NB4 (cell line): ENCODE data around the gene NEMP1.
A peak's percentile ranks its signal among the peaks of the same experiment; 100 is the strongest.

Experiments
- MYC ChIP-seq: IDR thresholded peaks from 2 replicates; pipeline ENCODE4 v1.6.1; 2011; ENCODE audit warnings: low read depth, low read length
- POLR2A ChIP-seq: IDR thresholded peaks from 2 replicates; pipeline ENCODE4 v1.6.1; 2011; ENCODE audit warnings: mild to moderate bottlenecking; ENCODE audit not compliant: insufficient read length; ENCODE audit errors: extremely low read depth
- TF ChIP-seq, protein P1 (sequence below): IDR thresholded peaks from one replicate; pipeline ENCODE4 v1.5.1; 2012; ENCODE audit warnings: low read depth, low read length
- TF ChIP-seq, protein P2 (sequence below): IDR thresholded peaks from 2 replicates; pipeline ENCODE4 v1.6.1; 2011; ENCODE audit warnings: low read depth, low read length

DNA sequence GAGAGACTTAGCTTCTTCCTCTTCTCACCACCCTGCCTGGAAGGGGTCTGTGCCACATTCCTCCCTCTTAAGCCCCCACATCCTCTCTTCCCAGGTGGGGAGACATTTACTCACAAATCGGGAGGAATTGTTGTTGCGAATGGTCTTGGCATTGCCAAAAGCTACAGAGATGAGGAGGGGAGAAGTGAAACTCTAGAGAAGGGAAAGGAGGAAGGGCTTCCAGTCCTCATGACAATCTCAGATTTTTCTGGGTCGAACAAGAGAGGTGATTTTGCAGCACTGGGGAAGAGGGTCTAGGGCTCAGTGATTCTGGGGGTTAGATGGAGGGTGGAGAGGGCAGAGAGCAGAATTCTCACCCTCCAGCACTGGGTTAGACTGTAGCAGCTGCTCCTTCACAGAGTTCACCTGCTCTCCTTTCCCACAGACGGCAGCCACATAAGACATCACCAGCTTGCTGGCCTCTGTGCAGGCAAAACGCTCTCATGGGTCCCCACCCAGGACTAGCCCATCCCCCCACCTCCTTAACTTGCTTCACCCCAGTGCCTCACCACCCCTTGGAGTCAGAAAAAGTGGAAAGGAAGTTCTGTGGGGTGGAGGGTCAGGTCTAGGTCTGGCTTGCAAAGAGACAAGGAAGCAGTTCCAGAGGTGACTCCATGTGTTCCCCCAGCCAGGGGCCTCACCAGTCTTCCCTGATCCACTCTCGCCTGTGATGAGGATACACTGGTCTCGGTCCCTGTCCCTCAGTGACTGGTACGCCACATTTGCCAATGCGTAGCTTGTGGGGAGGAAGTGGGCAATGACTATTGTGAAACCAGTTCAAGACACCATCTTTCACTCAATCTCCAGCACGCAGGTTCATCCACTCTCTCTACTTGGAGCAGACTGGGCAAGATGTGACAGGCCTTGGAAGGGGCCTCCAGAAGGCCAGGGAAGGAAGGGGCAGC, 31.4 kb downstream of the NEMP1 start:
- TF ChIP-seq, protein P1, sequence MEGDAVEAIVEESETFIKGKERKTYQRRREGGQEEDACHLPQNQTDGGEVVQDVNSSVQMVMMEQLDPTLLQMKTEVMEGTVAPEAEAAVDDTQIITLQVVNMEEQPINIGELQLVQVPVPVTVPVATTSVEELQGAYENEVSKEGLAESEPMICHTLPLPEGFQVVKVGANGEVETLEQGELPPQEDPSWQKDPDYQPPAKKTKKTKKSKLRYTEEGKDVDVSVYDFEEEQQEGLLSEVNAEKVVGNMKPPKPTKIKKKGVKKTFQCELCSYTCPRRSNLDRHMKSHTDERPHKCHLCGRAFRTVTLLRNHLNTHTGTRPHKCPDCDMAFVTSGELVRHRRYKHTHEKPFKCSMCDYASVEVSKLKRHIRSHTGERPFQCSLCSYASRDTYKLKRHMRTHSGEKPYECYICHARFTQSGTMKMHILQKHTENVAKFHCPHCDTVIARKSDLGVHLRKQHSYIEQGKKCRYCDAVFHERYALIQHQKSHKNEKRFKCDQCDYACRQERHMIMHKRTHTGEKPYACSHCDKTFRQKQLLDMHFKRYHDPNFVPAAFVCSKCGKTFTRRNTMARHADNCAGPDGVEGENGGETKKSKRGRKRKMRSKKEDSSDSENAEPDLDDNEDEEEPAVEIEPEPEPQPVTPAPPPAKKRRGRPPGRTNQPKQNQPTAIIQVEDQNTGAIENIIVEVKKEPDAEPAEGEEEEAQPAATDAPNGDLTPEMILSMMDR = no peak
- no peak for TF ChIP-seq POLR2A
- TF ChIP-seq MYC = no peak
- TF ChIP-seq, protein P2, sequence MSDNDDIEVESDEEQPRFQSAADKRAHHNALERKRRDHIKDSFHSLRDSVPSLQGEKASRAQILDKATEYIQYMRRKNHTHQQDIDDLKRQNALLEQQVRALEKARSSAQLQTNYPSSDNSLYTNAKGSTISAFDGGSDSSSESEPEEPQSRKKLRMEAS = 0 out of 2 replicates have a peak, but pooled peaks have one; percentile 28
